Ascending aorta (tissue), 2 donors: ENCODE measurements around the gene CMYA5. TPM values are rescaled to one million over a fixed set of nuclear protein-coding genes. Genes with fewer than 3 reads are reported as not detected.
A peak's percentile ranks its signal among the peaks of the same experiment; 100 is the strongest.

ENCODE experiments used
- DNase-seq, 2 donors: peaks; one replicate each; pipeline ENCODE4 v3.0.0-alpha.2; 2019; ENCODE audit warnings: low spot score in 2 of 2
- H3K27ac ChIP-seq, 2 donors: fragments of 200-600 bp; sonication (generic); one replicate each; pipeline ENCODE4 v1.5.1; 2016 to 2017; ENCODE audit warnings: mild to moderate bottlenecking in 1 of 2
- H3K27me3 ChIP-seq: fragments of 200-600 bp; sonication (generic); one replicate; pipeline ENCODE4 v1.5.1; 2017
- H3K36me3 ChIP-seq, 2 donors: fragments of 200-600 bp; sonication (generic); one replicate each; pipeline ENCODE4 v1.5.1; 2016
- H3K4me1 ChIP-seq, 2 donors: fragments of 200-600 bp; sonication (generic); one replicate each; pipeline ENCODE4 v1.5.1; 2016 to 2017; ENCODE audit warnings: mild to moderate bottlenecking in 1 of 2
- H3K4me3 ChIP-seq, 2 donors: fragments of 200-600 bp; sonication (generic); one replicate each; pipeline ENCODE4 v1.5.1; 2016 to 2017; ENCODE audit warnings: mild to moderate bottlenecking in 1 of 2
- H3K9me3 ChIP-seq, 2 donors: fragments of 200-600 bp; sonication (generic); one replicate each; pipeline ENCODE4 v1.5.1; 2016
- intact Hi-C: fragments of 100-400 bp; cut with DNase I; formaldehyde crosslinking; loops from one replicate; pipeline ENCODE4 v1.15.1; 2023
- total RNA-seq: library from RNA; depleted of rRNA; stranded (reverse); fragments of >200 nt; gene quantifications from one replicate; pipeline ENCODE4 v1.1.0, GENCODE V29; 2016
- TF ChIP-seq, protein P1 (sequence below), 3 experiments: fragments of 200-600 bp in 2 of 3; fragments of 450-650 bp in 1 of 3; sonication (generic) in 2 of 3; IDR thresholded peaks; one replicate each; pipeline ENCODE4 v1.5.1; 2016 to 2019; ENCODE audit warnings: antibody characterized with exemption in 3 of 3, mild to moderate bottlenecking in 1 of 3, moderate library complexity in 1 of 3

Gene CMYA5
- total RNA-seq, 1 donor from 2014 or later, result 1.2 TPM

DNA sequence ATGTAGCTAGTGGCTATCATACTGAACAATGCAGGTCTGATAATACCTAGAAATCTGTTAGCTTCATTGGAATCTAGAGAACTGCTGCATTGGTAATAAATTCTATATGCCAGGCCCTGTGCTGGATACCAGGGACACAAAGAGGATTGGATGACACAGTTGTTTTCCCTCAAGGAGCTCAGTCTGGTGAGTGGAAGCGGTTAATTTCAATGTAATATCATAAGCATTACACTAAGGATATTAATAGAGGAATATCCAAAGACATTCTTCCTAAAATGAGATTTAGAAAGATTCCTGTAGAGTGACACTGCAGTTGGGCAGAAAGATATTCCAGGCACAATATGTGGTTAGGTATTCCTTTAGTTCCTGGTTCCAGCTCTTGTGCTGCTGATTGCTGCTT lies 5.9 kb downstream of the CMYA5 start:
- Histone ChIP-seq H3K4me3 (no peak overlapping the region), H3K27me3 (no peaks in the 10 kb centered on the region), H3K9me3 (no peaks in the 10 kb centered on the region), H3K27ac (no peak overlapping the region), H3K4me1 (no peaks in the 10 kb centered on the region), H3K36me3 (no peaks in the 10 kb centered on the region)
- intact Hi-C loops, result no loop called here
- TF ChIP-seq, protein P1, sequence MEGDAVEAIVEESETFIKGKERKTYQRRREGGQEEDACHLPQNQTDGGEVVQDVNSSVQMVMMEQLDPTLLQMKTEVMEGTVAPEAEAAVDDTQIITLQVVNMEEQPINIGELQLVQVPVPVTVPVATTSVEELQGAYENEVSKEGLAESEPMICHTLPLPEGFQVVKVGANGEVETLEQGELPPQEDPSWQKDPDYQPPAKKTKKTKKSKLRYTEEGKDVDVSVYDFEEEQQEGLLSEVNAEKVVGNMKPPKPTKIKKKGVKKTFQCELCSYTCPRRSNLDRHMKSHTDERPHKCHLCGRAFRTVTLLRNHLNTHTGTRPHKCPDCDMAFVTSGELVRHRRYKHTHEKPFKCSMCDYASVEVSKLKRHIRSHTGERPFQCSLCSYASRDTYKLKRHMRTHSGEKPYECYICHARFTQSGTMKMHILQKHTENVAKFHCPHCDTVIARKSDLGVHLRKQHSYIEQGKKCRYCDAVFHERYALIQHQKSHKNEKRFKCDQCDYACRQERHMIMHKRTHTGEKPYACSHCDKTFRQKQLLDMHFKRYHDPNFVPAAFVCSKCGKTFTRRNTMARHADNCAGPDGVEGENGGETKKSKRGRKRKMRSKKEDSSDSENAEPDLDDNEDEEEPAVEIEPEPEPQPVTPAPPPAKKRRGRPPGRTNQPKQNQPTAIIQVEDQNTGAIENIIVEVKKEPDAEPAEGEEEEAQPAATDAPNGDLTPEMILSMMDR (IDR thresholded peaks at IDR 0.05), result no peak
- DNase-seq, result no peak

DNA sequence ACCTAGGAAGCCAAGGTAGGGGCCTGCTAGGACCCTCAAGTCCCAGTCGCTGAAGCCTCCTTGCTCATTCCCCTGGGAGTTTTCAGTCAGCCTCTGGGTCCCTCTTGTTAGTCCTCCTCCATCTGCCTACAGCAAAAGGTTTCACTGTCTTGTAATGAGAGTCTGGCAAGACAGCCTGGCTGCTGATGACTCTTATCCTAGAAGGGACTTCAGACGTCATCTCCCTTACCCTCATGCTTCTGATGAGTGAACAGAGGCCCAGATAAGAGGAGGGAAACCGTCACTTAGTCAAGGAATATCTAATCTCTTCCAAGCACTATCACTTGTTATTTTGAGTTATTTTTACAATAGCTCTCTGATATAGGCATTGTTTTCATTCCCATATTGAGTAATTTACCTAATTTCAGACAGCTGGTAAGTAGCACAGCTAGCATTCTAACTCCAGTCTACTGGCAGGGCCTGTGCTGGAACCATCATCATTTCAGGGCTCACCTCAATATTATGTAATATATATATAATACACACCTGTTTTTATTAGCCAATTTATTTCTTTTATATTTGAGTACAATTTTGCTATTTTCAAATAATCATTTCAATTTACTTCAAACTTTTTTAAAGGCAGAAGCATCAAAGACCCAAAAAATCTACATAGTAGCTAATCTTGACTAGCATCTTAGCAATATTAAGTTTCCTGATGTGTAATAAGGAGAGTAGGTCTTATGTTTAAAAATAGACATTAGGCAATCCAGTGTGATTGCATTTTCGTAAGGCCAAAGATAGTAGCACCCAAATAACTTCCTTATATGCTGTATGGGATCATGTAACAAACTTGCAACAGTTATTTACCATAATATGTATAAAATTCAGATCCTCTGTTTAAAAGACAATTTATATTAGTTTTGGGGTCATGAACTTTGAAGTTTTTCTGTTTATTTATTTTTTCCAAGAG lies 7.9 kb downstream of the CMYA5 start:
- Histone ChIP-seq H3K9me3 (no peaks in the 10 kb centered on the region), H3K4me1 (no peaks in the 10 kb centered on the region), H3K27me3 (no peaks in the 10 kb centered on the region), H3K36me3 (no peaks in the 10 kb centered on the region), H3K27ac (no peak overlapping the region), H3K4me3 (no peak overlapping the region)
- intact Hi-C loops, result no loop called here
- TF ChIP-seq, protein P1 (IDR thresholded peaks at IDR 0.05), result no peak
- no peak for DNase-seq

DNA sequence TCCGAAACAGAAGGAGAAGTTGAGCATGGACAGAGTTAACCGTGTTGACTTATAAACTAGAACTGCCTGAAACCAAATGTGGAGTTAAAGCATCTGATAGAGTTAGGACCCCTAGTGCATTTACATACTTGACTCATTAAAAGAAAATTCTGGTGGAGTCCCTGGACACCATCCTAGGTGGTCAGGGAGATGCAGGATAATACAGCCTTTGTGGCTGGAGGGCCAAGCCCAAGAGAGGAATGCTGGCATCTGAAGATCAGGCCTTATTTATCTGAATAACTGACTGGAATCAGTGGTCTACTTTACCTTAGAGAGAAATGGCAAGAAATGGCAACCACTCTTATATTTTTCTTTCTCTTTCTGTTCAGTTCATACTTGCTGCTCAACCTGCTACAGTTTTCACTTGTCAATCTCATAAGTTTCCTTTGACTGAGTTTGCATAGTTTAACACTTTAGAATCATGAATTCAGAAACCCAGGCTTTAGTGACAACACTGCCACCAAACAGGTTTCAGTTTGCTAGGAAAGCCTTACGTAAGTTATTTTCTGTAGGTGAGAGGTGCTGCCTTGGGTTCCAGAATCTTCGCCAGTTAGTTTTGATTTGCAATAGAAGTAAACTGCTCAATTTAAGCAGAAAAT lies 10.2 kb downstream of the CMYA5 start:
- TF ChIP-seq, protein P1 (IDR thresholded peaks at IDR 0.05), result no peak

DNA sequence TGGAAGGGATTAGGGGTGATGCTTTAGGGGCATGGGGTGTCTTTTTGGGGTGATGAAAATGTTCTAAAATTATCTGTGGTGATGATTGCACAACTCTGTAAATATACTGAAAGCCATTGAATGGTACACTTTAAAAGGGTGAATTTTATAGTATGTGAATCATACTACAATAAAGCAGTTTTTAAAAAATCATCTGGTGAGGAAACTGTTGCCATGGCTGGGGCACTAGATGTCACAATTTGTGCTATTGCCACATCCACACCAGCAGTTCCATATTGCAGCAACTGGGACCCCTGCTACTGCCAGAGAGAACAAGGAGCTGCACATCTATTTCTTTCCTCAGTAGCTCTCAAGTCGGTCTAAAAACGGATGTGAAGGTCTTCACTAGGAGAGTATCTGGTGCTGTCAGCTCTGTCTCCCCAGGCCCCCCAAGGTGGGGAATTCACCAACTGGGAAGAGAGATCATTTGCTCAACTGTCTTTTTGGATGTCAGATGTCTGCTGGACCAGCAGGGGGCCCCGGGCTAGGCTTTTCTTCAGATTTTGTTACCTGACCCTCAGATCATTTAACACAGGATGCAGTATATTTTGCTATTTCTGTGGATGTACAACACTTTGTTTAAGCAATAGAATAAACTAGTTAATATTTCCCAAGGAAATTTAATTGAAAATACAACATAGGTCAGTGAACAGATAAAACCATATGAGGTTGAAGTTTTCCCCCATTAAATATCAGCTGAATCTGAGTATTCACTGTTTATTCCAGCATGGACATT lies 13.2 kb downstream of the CMYA5 start:
- TF ChIP-seq, protein P1 (IDR thresholded peaks at IDR 0.05), result peak in 1 of 3 experiments; percentile 14
- H3K36me3 ChIP-seq, result no peaks in the 10 kb centered on the region
- H3K4me3 ChIP-seq, result no peak overlapping the region
- no peak overlapping the region for H3K27ac ChIP-seq
- H3K27me3 ChIP-seq, result no peaks in the 10 kb centered on the region
- intact Hi-C loops, result no loop called here
- H3K4me1 ChIP-seq, result no peaks in the 10 kb centered on the region
- no peak for DNase-seq
- H3K9me3 ChIP-seq, result no peaks in the 10 kb centered on the region

More for the DNA sequence above, 10.2 kb downstream of the CMYA5 start:
- Histone ChIP-seq H3K4me3 (no peak overlapping the region), H3K27me3 (no peaks in the 10 kb centered on the region), H3K4me1 (no peaks in the 10 kb centered on the region), H3K36me3 (no peaks in the 10 kb centered on the region), H3K27ac (no peak overlapping the region), H3K9me3 (no peaks in the 10 kb centered on the region)
- DNase-seq, result no peak
- intact Hi-C loops, result no loop called here

DNA sequence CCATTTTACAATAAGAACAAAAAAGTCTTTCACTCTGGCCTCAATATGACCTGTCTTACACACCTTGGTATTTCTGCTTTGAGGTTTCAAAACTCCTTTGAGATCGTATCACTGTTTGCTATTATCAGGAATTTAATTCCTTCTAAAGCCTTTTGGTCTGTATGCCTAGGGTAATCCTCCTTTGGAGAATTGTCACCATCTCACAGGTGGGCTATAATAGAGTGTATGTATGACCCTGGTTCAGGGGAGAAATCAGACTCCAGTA lies 13.7 kb downstream of the CMYA5 start:
- intact Hi-C loops, result no loop called here
- Histone ChIP-seq H3K4me3 (no peak overlapping the region), H3K27ac (no peak overlapping the region), H3K4me1 (no peaks in the 10 kb centered on the region), H3K36me3 (no peaks in the 10 kb centered on the region), H3K9me3 (no peaks in the 10 kb centered on the region), H3K27me3 (no peaks in the 10 kb centered on the region)
- no peak for DNase-seq
- TF ChIP-seq, protein P1 (IDR thresholded peaks at IDR 0.05), result no peak
